Measurements from ENCODE around the gene TUSC2. TPM values are rescaled to one million over a fixed set of nuclear protein-coding genes. Genes with fewer than 3 reads are reported as not detected.

TUSC2 gene
- total and polyA plus RNA-seq, 2 of the 13 experiments (the other 11 are each of a cell fraction or from before 2014, with no cell fraction given) = 36.7 to 39.1 TPM

DNA sequence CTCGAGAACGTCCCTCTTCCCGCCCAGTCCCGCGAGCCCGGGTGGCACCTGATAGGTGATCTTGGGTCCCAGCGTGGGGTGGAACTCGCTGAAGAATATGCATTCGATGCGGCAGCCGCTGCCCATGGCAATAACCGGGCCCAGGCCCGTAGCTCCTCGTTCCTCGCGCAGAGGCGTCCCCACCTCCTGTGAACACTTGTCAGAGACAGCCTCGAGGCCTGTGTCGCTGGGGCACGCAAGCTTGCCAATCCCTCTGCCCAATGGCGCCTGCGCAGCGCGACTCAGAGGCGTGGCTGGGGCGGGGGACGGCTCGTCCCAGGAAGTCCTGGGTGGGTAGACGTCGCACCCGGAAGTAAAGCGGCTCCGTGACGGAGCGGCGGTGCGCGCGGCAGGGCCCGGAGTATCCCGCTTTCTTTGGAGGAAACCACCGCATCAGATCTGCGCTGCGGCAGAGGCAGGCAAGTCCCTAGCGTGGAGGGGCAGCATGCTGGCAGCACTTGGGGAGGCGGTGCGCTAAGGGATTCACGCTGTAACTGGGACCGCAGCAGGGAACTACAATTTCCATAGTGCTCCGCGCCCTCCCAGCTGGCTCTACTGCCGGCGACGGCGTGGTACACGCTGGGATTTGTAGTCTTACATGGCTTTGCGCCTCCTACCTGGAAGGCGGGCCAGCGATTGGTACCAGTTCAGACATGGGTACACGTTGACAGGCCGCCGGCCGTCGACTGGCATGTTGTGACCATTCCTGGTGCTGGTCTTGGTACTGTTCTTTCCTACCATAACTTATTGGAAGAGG, 22.7 kb upstream of the TUSC2 start, which contains the start of the genes CYB561D2 and NPRL2 (continued):
- TF ChIP-seq, protein P1, sequence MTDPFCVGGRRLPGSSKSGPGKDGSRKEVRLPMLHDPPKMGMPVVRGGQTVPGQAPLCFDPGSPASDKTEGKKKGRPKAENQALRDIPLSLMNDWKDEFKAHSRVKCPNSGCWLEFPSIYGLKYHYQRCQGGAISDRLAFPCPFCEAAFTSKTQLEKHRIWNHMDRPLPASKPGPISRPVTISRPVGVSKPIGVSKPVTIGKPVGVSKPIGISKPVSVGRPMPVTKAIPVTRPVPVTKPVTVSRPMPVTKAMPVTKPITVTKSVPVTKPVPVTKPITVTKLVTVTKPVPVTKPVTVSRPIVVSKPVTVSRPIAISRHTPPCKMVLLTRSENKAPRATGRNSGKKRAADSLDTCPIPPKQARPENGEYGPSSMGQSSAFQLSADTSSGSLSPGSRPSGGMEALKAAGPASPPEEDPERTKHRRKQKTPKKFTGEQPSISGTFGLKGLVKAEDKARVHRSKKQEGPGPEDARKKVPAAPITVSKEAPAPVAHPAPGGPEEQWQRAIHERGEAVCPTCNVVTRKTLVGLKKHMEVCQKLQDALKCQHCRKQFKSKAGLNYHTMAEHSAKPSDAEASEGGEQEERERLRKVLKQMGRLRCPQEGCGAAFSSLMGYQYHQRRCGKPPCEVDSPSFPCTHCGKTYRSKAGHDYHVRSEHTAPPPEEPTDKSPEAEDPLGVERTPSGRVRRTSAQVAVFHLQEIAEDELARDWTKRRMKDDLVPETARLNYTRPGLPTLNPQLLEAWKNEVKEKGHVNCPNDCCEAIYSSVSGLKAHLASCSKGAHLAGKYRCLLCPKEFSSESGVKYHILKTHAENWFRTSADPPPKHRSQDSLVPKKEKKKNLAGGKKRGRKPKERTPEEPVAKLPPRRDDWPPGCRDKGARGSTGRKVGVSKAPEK (CRISPR knock-in tag; IDR thresholded peaks at IDR 0.05; ENCODE audit: borderline replicate concordance) = no peak
- TF ChIP-seq, protein P2, sequence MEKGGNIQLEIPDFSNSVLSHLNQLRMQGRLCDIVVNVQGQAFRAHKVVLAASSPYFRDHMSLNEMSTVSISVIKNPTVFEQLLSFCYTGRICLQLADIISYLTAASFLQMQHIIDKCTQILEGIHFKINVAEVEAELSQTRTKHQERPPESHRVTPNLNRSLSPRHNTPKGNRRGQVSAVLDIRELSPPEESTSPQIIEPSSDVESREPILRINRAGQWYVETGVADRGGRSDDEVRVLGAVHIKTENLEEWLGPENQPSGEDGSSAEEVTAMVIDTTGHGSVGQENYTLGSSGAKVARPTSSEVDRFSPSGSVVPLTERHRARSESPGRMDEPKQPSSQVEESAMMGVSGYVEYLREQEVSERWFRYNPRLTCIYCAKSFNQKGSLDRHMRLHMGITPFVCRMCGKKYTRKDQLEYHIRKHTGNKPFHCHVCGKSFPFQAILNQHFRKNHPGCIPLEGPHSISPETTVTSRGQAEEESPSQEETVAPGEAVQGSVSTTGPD (CRISPR knock-in tag; IDR thresholded peaks at IDR 0.05) = no peak
- TF ChIP-seq SRSF1 (optimal IDR thresholded peaks at IDR 0.05; ENCODE audit: low read depth, low read length) (peak; percentile 25), ZNF263 (CRISPR knock-in tag; IDR thresholded peaks at IDR 0.05) (peak; percentile 76; the same call in 1 of the 2 replicates), ZNF652 (CRISPR knock-in tag; IDR thresholded peaks at IDR 0.05; ENCODE audit: borderline replicate concordance, low read depth) (0 out of 2 replicates have a peak, but pooled peaks have one; percentile 7), HDAC6 (IDR thresholded peaks at IDR 0.05; ENCODE audit: low read depth, low read length) (no peak), SALL1 (CRISPR knock-in tag; IDR thresholded peaks at IDR 0.05) (peak; percentile 95), ZBTB4 (CRISPR knock-in tag; IDR thresholded peaks at IDR 0.05; ENCODE audit: borderline replicate concordance) (peak; percentile 95; the same call in 1 of the 2 replicates), SP2 (CRISPR knock-in tag; IDR thresholded peaks at IDR 0.05) (peak; percentile 4; the same call in 1 of the 2 replicates), NFKB2 (CRISPR knock-in tag; IDR thresholded peaks at IDR 0.05; ENCODE audit: borderline replicate concordance) (peak; percentile 98)
- TF ChIP-seq, protein P3, sequence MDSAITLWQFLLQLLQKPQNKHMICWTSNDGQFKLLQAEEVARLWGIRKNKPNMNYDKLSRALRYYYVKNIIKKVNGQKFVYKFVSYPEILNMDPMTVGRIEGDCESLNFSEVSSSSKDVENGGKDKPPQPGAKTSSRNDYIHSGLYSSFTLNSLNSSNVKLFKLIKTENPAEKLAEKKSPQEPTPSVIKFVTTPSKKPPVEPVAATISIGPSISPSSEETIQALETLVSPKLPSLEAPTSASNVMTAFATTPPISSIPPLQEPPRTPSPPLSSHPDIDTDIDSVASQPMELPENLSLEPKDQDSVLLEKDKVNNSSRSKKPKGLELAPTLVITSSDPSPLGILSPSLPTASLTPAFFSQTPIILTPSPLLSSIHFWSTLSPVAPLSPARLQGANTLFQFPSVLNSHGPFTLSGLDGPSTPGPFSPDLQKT (CRISPR knock-in tag; IDR thresholded peaks at IDR 0.05; ENCODE audit: borderline replicate concordance) = no peak

All from HepG2 (cell line).